ENCODE data around the gene UGP2.

DNA sequence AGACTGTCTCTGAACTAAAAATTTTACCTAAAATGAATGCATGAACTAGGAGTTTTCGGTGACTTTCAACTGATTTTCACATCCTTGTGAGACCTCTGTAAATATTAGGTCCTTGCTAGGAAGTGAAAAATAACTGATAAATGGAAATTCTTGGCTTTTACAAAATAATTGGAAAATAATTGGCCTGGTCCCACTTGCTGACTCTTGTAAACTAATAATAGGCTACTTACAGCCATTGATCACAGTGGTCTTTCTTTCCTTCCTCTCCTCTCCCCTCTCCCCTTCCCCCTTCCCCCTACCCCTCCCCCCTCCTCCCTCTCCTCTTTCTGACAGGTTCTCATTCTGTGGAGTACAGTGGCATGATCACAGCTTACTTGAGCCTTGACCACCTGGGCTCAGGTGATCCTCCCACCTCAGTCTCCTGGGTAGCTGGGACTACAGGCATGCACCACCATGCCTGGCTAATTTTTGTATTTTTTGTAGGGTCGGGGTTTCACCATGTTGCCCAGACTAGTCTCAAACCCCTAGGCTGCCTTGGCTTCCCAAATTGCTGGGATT is 38.3 kb downstream of the UGP2 start:
- TF ChIP-seq, protein P1, sequence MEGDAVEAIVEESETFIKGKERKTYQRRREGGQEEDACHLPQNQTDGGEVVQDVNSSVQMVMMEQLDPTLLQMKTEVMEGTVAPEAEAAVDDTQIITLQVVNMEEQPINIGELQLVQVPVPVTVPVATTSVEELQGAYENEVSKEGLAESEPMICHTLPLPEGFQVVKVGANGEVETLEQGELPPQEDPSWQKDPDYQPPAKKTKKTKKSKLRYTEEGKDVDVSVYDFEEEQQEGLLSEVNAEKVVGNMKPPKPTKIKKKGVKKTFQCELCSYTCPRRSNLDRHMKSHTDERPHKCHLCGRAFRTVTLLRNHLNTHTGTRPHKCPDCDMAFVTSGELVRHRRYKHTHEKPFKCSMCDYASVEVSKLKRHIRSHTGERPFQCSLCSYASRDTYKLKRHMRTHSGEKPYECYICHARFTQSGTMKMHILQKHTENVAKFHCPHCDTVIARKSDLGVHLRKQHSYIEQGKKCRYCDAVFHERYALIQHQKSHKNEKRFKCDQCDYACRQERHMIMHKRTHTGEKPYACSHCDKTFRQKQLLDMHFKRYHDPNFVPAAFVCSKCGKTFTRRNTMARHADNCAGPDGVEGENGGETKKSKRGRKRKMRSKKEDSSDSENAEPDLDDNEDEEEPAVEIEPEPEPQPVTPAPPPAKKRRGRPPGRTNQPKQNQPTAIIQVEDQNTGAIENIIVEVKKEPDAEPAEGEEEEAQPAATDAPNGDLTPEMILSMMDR (IDR thresholded peaks at IDR 0.05) = no peak
- TF ChIP-seq POLR2A (IDR thresholded peaks at IDR 0.05) = no peak

Data from Peyer's patch (tissue), 4 donors.